Dendritic cell treated with granulocyte-macrophage colony-stimulating factor and Interleukin-4, amounts not matched to agents 40 ng/mL and 50 ng/mL, for 4 days (primary cell): ENCODE results near the gene ABHD13.

ENCODE experiments used
- H3K27ac Mint-ChIP-seq: one replicate; pipeline ENCODE4 v1.8.0; 2022; ENCODE audit warnings: mild to moderate bottlenecking, mixed read lengths
- H3K27me3 Mint-ChIP-seq: one replicate; pipeline ENCODE4 v1.8.0; 2022; ENCODE audit warnings: mild to moderate bottlenecking, mixed read lengths
- H3K36me3 Mint-ChIP-seq: one replicate; pipeline ENCODE4 v1.8.0; 2022; ENCODE audit warnings: low read depth, mixed read lengths
- H3K4me1 Mint-ChIP-seq: one replicate; pipeline ENCODE4 v1.8.0; 2022; ENCODE audit warnings: low read depth, mixed read lengths
- H3K4me3 Mint-ChIP-seq: one replicate; pipeline ENCODE4 v1.8.0; 2022; ENCODE audit warnings: mild to moderate bottlenecking, moderate library complexity, mixed read lengths
- H3K9me3 Mint-ChIP-seq: one replicate; pipeline ENCODE4 v1.8.0; 2022; ENCODE audit warnings: mixed read lengths
- intact Hi-C: fragments of 100-400 bp; cut with micrococcal nuclease; formaldehyde crosslinking; loops from one replicate; pipeline ENCODE4 v1.15.0; 2022

Gene ABHD13

DNA sequence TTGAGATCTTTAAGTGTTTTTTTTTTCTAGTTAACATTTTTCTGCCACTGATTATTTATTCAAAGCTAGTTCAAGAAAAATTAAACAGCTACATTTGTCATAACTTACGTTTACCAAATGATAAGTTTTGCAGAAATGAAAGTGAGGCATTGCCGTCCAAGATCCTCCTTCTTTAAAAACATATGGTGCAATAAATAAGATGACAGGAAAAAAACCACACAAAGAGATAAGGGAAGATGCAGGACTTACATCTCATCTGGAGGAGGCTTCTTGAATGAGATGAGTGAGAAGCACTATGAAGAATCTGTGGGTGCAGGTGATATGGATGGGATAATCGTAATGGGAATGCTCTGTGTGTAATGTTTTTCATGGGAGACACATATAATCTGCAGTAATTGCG, 63.7 kb downstream of the ABHD13 start:
- H3K9me3 Mint-ChIP-seq: peaks cover 10% of the 10 kb centered on the region
- no peaks in the 10 kb centered on the region for H3K27me3 Mint-ChIP-seq
- peak overlapping the region; percentile 77 for H3K27ac Mint-ChIP-seq
- peaks cover 46% of the 10 kb centered on the region for H3K4me1 Mint-ChIP-seq
- H3K36me3 Mint-ChIP-seq: peaks cover 56% of the 10 kb centered on the region
- intact Hi-C loops: no loop called here
- H3K4me3 Mint-ChIP-seq: peak overlapping the region; percentile 57

DNA sequence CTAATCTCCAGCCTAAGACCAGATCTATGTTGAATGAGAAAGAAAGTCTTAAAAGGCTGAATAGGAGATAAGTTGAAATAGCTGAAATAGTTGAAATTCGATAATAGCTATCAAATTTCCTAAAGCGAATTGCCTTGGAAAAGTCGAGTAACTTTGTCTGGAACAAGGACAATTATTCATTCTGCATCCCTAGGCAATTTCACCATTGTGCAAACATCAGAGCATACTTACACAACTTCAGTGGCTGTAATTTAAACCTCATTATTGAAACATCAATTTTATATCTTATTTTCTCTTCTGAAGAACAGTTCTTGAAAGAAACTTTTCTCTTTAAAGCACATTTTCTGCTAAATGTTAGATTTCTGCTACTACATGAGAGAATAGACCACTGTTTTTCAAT, 64.9 kb downstream of the ABHD13 start:
- Mint-ChIP-seq H3K27me3 (no peaks in the 10 kb centered on the region), H3K4me3 (no peak overlapping the region), H3K36me3 (peaks cover 49% of the 10 kb centered on the region), H3K9me3 (peaks cover 4% of the 10 kb centered on the region), H3K27ac (no peak overlapping the region), H3K4me1 (peaks cover 37% of the 10 kb centered on the region)
- intact Hi-C loops: no loop called here
